WTC11 (cell line): ENCODE results near the gene ENTPD1. TPM values are rescaled to one million over a fixed set of nuclear protein-coding genes. Genes with fewer than 3 reads are reported as not detected.

Experiments
- ATAC-seq: fragments of 200-7000 bp; cut with Tn5 transposase; 2 replicates; pipeline ENCODE4 v1.10.0; 2021; ENCODE audit warnings: mild to moderate bottlenecking, moderate library complexity
- CTCF ChIA-PET: fragments of 300-600 bp; sonication (Branson Sonifier 250); formaldehyde crosslinking; loops from one replicate; lab custom pipeline; 2021; ENCODE audit warnings: antibody characterized with exemption; lab: Charles Lee
- POLR2A ChIA-PET: fragments of 350-600 bp; sonication (Branson Sonifier 250); formaldehyde crosslinking; loops from one replicate; lab custom pipeline; 2021; ENCODE audit warnings: antibody characterized with exemption; lab: Charles Lee
- DNase-seq: peaks from one replicate; pipeline ENCODE4 v3.0.0; 2021; ENCODE audit warnings: low spot score
- H3K27ac Mint-ChIP-seq: 2 replicates; pipeline ENCODE4 v1.8.0; 2021; ENCODE audit warnings: mixed read lengths
- H3K27me3 Mint-ChIP-seq: 2 replicates; pipeline ENCODE4 v1.8.0; 2021; ENCODE audit warnings: low read depth, mild to moderate bottlenecking, moderate library complexity, mixed read lengths
- H3K36me3 Mint-ChIP-seq: 2 replicates; pipeline ENCODE4 v1.8.0; 2021; ENCODE audit warnings: mixed read lengths
- H3K4me1 Mint-ChIP-seq: 2 replicates; pipeline ENCODE4 v1.8.0; 2022; ENCODE audit warnings: mixed read lengths
- H3K4me3 Mint-ChIP-seq: 2 replicates; pipeline ENCODE4 v1.8.0; 2021; ENCODE audit warnings: mild to moderate bottlenecking, moderate library complexity, mixed read lengths
- H3K9me3 Mint-ChIP-seq: 2 replicates; pipeline ENCODE4 v1.8.0; 2021; ENCODE audit warnings: mixed read lengths
- ATF1 ChIP-seq: sonication (generic); formaldehyde crosslinking; IDR thresholded peaks from 2 replicates; pipeline ENCODE4 v1.8.1; 2023; ENCODE audit warnings: mild to moderate bottlenecking, moderate library complexity, missing genetic modification reagents
- ATF6 ChIP-seq: sonication (generic); formaldehyde crosslinking; IDR thresholded peaks from 2 replicates; pipeline ENCODE4 v1.8.1; 2023; ENCODE audit warnings: mild to moderate bottlenecking, missing genetic modification reagents
- FOXP1 ChIP-seq: sonication (generic); formaldehyde crosslinking; IDR thresholded peaks from 2 replicates; pipeline ENCODE4 v1.8.0; 2022; ENCODE audit warnings: missing genetic modification reagents, mild to moderate bottlenecking, moderate library complexity, borderline replicate concordance
- GRHL2 ChIP-seq: fragments of 250-450 bp; sonication (Bioruptor Pico); IDR thresholded peaks from 2 replicates; pipeline ENCODE4 v1.8.0; 2022; ENCODE audit warnings: mild to moderate bottlenecking, moderate library complexity; ENCODE audit not compliant: insufficient replicate concordance, severe bottlenecking
- GTF2I ChIP-seq: fragments of 250-450 bp; sonication (Bioruptor Pico); conservative IDR thresholded peaks from 2 replicates; pipeline ENCODE4 v1.4.0; 2021; ENCODE audit warnings: mild to moderate bottlenecking
- HMGA2 ChIP-seq: fragments of 250-450 bp; sonication (Bioruptor Pico); IDR thresholded peaks from 2 replicates; pipeline ENCODE4 v1.4.0; 2021; ENCODE audit warnings: mild to moderate bottlenecking, moderate library complexity
- IRF2 ChIP-seq: sonication (generic); formaldehyde crosslinking; IDR thresholded peaks from 2 replicates; pipeline ENCODE4 v1.8.0; 2022; ENCODE audit warnings: low read depth, missing genetic modification reagents, borderline replicate concordance
- NFE2L1 ChIP-seq: sonication (generic); formaldehyde crosslinking; IDR thresholded peaks from 2 replicates; pipeline ENCODE4 v1.8.1; 2023; ENCODE audit warnings: missing genetic modification reagents
- TEAD1 ChIP-seq: sonication (generic); formaldehyde crosslinking; IDR thresholded peaks from 2 replicates; pipeline ENCODE4 v1.8.0; 2022; ENCODE audit warnings: mild to moderate bottlenecking, missing genetic modification reagents
- ZNF232 ChIP-seq: sonication (generic); formaldehyde crosslinking; IDR thresholded peaks from 2 replicates; pipeline ENCODE4 v1.8.0; 2022; ENCODE audit warnings: mild to moderate bottlenecking, missing genetic modification reagents
- ZNF281 ChIP-seq: sonication (generic); formaldehyde crosslinking; IDR thresholded peaks from 2 replicates; pipeline ENCODE4 v1.8.0; 2023; ENCODE audit warnings: mild to moderate bottlenecking, missing genetic modification reagents
- ZNF416 ChIP-seq: fragments of 250-450 bp; sonication (Bioruptor Pico); IDR thresholded peaks from 2 replicates; pipeline ENCODE4 v1.9.0; 2021; ENCODE audit warnings: mild to moderate bottlenecking, inconsistent platforms
- total RNA-seq: library from RNA; stranded (reverse); gene quantifications from 3 replicates; pipeline ENCODE4 v1.2.3, GENCODE V29; 2021
- TF ChIP-seq, protein P1 (sequence below): sonication (generic); formaldehyde crosslinking; IDR thresholded peaks from 2 replicates; pipeline ENCODE4 v1.8.1; 2022; ENCODE audit warnings: mild to moderate bottlenecking, missing genetic modification reagents, moderate library complexity, borderline replicate concordance
- TF ChIP-seq, protein P2 (sequence below): sonication (generic); formaldehyde crosslinking; conservative IDR thresholded peaks from 2 replicates; pipeline ENCODE4 v1.8.1; 2023; ENCODE audit warnings: mild to moderate bottlenecking, low read depth, missing genetic modification reagents, moderate library complexity
- TF ChIP-seq, protein P3 (sequence below): fragments of 250-450 bp; sonication (Bioruptor Pico); IDR thresholded peaks from 2 replicates; pipeline ENCODE4 v1.9.0; 2021; ENCODE audit warnings: moderate library complexity, mild to moderate bottlenecking, inconsistent platforms, borderline replicate concordance

ENTPD1 gene
- total RNA-seq, 1 experiment from 2014 or later, result 2.3 TPM

- Mint-ChIP-seq H3K4me1 (no peaks in the 10 kb centered on the region), H3K4me3 (no peak overlapping the region), H3K36me3 (peaks cover 14% of the 10 kb centered on the region; the same call in 1 of the 2 replicates), H3K27me3 (peaks cover 9% of the 10 kb centered on the region), H3K27ac (no peak overlapping the region), H3K9me3 (peaks cover 18% of the 10 kb centered on the region)
- TF ChIP-seq, protein P1, sequence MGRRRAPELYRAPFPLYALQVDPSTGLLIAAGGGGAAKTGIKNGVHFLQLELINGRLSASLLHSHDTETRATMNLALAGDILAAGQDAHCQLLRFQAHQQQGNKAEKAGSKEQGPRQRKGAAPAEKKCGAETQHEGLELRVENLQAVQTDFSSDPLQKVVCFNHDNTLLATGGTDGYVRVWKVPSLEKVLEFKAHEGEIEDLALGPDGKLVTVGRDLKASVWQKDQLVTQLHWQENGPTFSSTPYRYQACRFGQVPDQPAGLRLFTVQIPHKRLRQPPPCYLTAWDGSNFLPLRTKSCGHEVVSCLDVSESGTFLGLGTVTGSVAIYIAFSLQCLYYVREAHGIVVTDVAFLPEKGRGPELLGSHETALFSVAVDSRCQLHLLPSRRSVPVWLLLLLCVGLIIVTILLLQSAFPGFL (CRISPR knock-in tag), result no peak
- TF ChIP-seq ATF6 (CRISPR knock-in tag), result no peak
- no peak for TF ChIP-seq GRHL2 (CRISPR knock-in tag)
- TF ChIP-seq GTF2I (CRISPR knock-in tag), result no peak
- TF ChIP-seq, protein P2, sequence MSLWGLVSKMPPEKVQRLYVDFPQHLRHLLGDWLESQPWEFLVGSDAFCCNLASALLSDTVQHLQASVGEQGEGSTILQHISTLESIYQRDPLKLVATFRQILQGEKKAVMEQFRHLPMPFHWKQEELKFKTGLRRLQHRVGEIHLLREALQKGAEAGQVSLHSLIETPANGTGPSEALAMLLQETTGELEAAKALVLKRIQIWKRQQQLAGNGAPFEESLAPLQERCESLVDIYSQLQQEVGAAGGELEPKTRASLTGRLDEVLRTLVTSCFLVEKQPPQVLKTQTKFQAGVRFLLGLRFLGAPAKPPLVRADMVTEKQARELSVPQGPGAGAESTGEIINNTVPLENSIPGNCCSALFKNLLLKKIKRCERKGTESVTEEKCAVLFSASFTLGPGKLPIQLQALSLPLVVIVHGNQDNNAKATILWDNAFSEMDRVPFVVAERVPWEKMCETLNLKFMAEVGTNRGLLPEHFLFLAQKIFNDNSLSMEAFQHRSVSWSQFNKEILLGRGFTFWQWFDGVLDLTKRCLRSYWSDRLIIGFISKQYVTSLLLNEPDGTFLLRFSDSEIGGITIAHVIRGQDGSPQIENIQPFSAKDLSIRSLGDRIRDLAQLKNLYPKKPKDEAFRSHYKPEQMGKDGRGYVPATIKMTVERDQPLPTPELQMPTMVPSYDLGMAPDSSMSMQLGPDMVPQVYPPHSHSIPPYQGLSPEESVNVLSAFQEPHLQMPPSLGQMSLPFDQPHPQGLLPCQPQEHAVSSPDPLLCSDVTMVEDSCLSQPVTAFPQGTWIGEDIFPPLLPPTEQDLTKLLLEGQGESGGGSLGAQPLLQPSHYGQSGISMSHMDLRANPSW (CRISPR knock-in tag), result no peak
- TF ChIP-seq ZNF281 (CRISPR knock-in tag), result no peak
- no peak for TF ChIP-seq IRF2 (CRISPR knock-in tag)
- TF ChIP-seq TEAD1 (CRISPR knock-in tag), result no peak
- TF ChIP-seq HMGA2 (CRISPR knock-in tag), result no peak
- ATAC-seq (no peak), DNase-seq (no peak)
- ChIA-PET POLR2A (no interaction called here), CTCF (interaction anchor here (1.4 kb wide), 1 partner anchor 88 kb away, joined by 7 read pairs; the partner anchor contains the start of gene TCTN3)
Measured at GRCh38 chr10:95782318-95782717, 26.4 kb downstream of the ENTPD1 start.

DNA sequence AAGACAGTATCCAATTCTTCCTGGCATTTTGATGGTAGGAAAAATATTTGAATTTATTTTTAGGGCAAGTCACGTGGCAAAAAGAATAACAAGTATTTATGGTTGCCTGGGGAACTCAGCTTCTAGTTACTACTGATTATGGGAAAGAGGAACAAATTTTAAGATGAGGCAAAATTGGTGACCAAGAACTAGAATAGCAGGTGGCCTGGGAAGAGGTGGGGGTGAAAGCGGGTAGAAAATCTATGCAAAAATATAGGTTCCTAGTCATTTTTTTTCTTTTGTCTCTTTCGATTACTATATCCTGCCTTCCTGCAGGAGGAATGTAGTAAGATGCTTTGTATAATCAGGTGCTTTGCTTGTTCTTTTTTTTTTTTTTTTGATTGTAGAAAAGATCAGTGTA is 27.8 kb downstream of the ENTPD1 start:
- DNase-seq (no peak), ATAC-seq (no peak)
- POLR2A ChIA-PET, result no interaction called here
- no peak overlapping the region for H3K27ac Mint-ChIP-seq
- peaks cover 4% of the 10 kb centered on the region; the same call in 1 of the 2 replicates for H3K36me3 Mint-ChIP-seq
- no peak overlapping the region for H3K4me3 Mint-ChIP-seq
- peaks cover 5% of the 10 kb centered on the region for H3K9me3 Mint-ChIP-seq
- CTCF ChIA-PET, result interaction anchor here (1.4 kb wide), 1 partner anchor 90 kb away, joined by 7 read pairs; the partner anchor contains the start of gene TCTN3
- no peaks in the 10 kb centered on the region for H3K4me1 Mint-ChIP-seq
- peaks cover 9% of the 10 kb centered on the region for H3K27me3 Mint-ChIP-seq
- no peak for TF ChIP-seq ZNF281 (CRISPR knock-in tag)
- no peak for TF ChIP-seq ATF1 (CRISPR knock-in tag)
- no peak for TF ChIP-seq ZNF416 (CRISPR knock-in tag)
- no peak for TF ChIP-seq ATF6 (CRISPR knock-in tag)
- TF ChIP-seq NFE2L1 (CRISPR knock-in tag), result no peak
- TF ChIP-seq ZNF232 (CRISPR knock-in tag), result no peak
- TF ChIP-seq, protein P3, sequence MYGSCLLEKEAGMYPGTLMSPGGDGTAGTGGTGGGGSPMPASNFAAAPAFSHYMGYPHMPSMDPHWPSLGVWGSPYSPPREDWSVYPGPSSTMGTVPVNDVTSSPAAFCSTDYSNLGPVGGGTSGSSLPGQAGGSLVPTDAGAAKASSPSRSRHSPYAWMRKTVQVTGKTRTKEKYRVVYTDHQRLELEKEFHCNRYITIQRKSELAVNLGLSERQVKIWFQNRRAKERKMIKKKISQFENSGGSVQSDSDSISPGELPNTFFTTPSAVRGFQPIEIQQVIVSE (CRISPR knock-in tag), result no peak
- no peak for TF ChIP-seq FOXP1
